ENCODE data around the gene TNIK.

GRCh38 chr3:171133796-171134569 is 326.2 kb downstream of the TNIK start:
- TF ChIP-seq SUZ12 (IDR thresholded peaks at IDR 0.05; ENCODE audit: extremely low read depth, insufficient read depth, insufficient read length): no peak
- TF ChIP-seq ZNF274 (IDR thresholded peaks at IDR 0.05; ENCODE audit: low read depth, low read length): no peak
